Activated T-cell treated with anti-CD3 and anti-CD28 coated beads for 24 hours (primary cell): ENCODE data around the gene TH.
"Not testable (repeated sequence)": the region's sequence is repeated elsewhere in the genome, so short reads cannot be mapped to it uniquely, and the experiment has no call there.

Experiments used
- DNase-seq: peaks from one replicate; pipeline ENCODE4 v3.0.0-alpha.2; 2020; ENCODE audit warnings: low read depth

TH gene

GRCh38 chr11:2178055-2178773 is 6.6 kb upstream of the TH start:
- DNase-seq: not testable (repeated sequence)

- DNase-seq: no peak
Observed at GRCh38 chr11:2177076-2177475, 5.5 kb upstream of the TH start.

GRCh38 chr11:2176389-2176900 is 4.8 kb upstream of the TH start:
- DNase-seq: no peak

- no peak for DNase-seq
Observed at GRCh38 chr11:2175659-2176058, 4.0 kb upstream of the TH start.

- DNase-seq: no peak
Observed at GRCh38 chr11:2174361-2174760, 2.7 kb upstream of the TH start.

GRCh38 chr11:2173761-2174160 is 2.1 kb upstream of the TH start:
- DNase-seq: no peak

GRCh38 chr11:2173150-2173693 is 1.6 kb upstream of the TH start:
- DNase-seq: no peak

- no peak for DNase-seq
Observed at GRCh38 chr11:2172676-2173075, 1.1 kb upstream of the TH start.

- DNase-seq: no peak
Observed at GRCh38 chr11:2169626-2170570, 1.7 kb downstream of the TH start.

GRCh38 chr11:2169005-2169378 is 2.6 kb downstream of the TH start:
- no peak for DNase-seq

- DNase-seq: no peak
Observed at GRCh38 chr11:2168286-2169004, 3.2 kb downstream of the TH start.

GRCh38 chr11:2167141-2168045 is 4.2 kb downstream of the TH start:
- no peak for DNase-seq

- DNase-seq: no peak
Observed at GRCh38 chr11:2166091-2166851, 5.3 kb downstream of the TH start.

GRCh38 chr11:2165571-2165970 is 6.0 kb downstream of the TH start:
- DNase-seq: no peak

GRCh38 chr11:2164861-2165555 is 6.6 kb downstream of the TH start:
- no peak for DNase-seq

GRCh38 chr11:2164081-2164480 is 7.5 kb downstream of the TH start:
- no peak for DNase-seq

GRCh38 chr11:2163428-2163978 is 8.1 kb downstream of the TH start:
- DNase-seq: no peak

GRCh38 chr11:2160736-2161259 is 10.8 kb downstream of the TH start, which contains the start of gene INS:
INS (minus strand) TSS chr11:2161209; CDS start chr11:2160971, 238 bp downstream.
- DNase-seq: no peak
